Activated CD8-positive, alpha-beta memory T cell treated with anti-CD3 and anti-CD28 coated beads for 48 hours (primary cell): ENCODE results near the gene HMX1.

Source experiments
- DNase-seq, 3 experiments: peaks; one replicate each; pipeline ENCODE4 v3.0.0-alpha.2; 2020; ENCODE audit warnings: low read depth in 2 of 3, low spot score in 2 of 3

Gene HMX1

DNA sequence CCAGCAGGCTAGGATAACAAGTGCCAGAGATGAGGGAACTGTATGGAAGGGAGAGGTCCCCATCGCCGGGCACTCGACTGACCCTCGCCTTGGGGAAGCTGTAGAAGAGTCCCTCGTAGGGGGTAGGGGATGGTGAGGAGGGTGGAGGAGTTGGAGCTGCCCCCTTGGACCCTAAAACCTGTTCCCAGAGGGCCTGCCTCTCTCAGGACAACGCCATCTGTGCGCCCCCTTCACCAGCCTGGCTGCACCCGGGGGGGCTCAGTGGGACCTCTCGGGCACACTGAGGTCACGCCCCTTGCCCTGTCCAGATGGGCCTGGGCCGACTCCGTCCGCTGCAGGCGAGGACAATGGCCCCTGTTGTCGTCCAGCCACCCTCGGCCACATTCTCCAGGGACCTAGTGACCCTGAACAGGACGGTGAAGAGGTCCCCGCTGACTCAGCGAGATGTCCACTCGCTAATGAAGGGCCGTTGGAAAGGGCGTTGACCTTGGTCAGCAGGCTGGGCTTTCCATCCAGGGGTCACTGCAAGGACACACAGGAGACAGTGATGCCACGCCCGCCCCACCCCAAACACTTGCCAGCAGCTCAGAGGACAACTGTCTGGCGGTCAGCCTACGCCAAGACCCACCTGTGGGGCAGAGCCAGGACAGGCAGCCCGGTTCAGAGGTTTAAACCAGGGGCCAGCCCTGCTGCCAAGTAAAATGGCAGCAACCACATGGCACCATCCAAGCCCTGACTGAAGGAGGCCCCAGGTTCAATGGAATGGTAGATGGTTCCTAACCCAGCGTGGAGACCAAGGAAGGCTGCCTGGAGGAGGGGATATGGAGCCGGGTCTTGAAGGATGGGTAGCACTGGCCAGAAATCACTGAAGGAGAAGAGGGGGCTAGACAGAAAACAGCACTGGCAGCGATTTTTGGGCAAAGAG lies 51.2 kb downstream of the HMX1 start:
- no peak for DNase-seq

GRCh38 chr4:8819473-8820177 lies 52.0 kb downstream of the HMX1 start:
- no peak for DNase-seq

GRCh38 chr4:8819019-8819418 lies 52.6 kb downstream of the HMX1 start:
- no peak for DNase-seq

- no peak for DNase-seq
Measured at GRCh38 chr4:8818063-8818881, 53.4 kb downstream of the HMX1 start.

- DNase-seq: no peak
Measured at GRCh38 chr4:8817813-8818062, 53.9 kb downstream of the HMX1 start.

- no peak for DNase-seq
Measured at GRCh38 chr4:8817096-8817812, 54.4 kb downstream of the HMX1 start.
